ENCODE results near the gene SENP3. TPM values are rescaled to one million over a fixed set of nuclear protein-coding genes. Genes with fewer than 3 reads are reported as not detected.

Gene SENP3
- polyA plus RNA-seq, 2 of the 4 experiments (the other 2 are of a cell fraction): 114 to 150 TPM

DNA sequence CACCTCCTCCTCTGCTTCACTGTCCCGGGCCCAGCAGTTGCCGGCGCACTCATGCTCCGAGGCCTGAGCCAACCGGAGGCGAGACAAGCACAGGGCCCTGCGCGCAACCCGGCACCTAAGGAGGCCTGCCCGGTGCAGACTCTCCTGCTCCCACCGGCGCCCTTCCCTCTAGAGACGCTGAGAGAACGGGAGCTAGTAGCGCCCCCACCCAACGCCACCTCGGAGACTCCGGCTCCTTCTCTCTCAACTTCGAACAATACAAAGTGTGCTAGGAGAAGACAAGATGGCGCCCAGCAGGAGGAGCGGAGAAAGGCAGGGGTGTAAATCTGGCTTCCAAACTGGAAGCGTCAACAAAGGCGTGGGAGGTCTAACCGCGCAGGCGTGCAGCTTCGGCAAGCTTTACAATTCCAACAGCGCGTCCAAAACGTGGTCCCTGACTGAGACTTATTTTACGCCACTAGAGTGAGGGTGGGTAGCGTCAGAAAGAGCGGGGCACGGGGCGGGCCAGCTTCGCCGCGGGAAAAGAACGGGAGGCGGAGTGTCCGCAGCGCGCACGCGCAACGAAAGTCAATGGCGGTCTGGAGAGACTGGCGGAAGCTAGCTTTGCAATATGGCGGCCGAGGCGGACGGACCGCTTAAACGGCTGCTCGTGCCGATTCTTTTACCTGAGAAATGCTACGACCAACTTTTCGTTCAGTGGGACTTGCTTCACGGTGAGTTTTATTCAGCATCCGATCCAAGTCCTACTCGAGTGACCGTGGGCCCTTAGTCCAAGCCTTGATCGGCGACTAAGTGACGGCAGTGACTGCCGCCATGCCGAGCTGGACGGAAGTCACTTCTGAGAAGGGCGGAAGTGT lies 21.8 kb downstream of the SENP3 start, which contains the start of gene MPDU1:
TSS of gene MPDU1 (plus strand) at position 600 of the 857 bp plus-strand sequence. CDS start at position 611, 11 bp downstream.
- WGBS (ENCODE audit: missing lambda C conversion rate): 11% methylated on average over 59 of the region's 69 CpGs
- POLR2A ChIA-PET: interaction anchor here (0.6 to 5.0 kb wide), 21 partner anchors 10 to 274 kb away, joined by 3 to 97 read pairs (median 5); partner anchors contain the start of genes DNAH2, FXR2, NAA38 and SAT2
- peak; percentile 89 to 97 for DNase-seq (ENCODE audit: low read depth in 1 of 2, low spot score in 1 of 2)
- ATAC-seq: peak; percentile 35 to 68
- CTCF ChIA-PET: interaction anchor here (0.9 to 12.1 kb wide), 12 partner anchors 8 to 267 kb away, joined by 3 to 184 read pairs (median 5); partner anchors contain the start of genes FXR2, SAT2, SENP3 and TMEM95
- Histone ChIP-seq H3K27ac (peak within 1 kb of the TSS; percentile 91 to 96), H3K9me3 (no peaks in the 10 kb centered on the region), H3K4me1 (peaks cover 50% of the 10 kb centered on the region), H3K4me2 (peak within 1 kb of the TSS; percentile 84), H3K4me3 (peak within 1 kb of the TSS; percentile 66)
- peak; percentile 67 for FAIRE-seq
- TF ChIP-seq CBX8 (IDR thresholded peaks at IDR 0.05) (no peak), CHD4 (IDR thresholded peaks at IDR 0.05; ENCODE audit: borderline replicate concordance) (no peak), HOXA7 (CRISPR knock-in tag; IDR thresholded peaks at IDR 0.05) (no peak; the same call in none of the 2 replicates), POLR2A (IDR thresholded peaks at IDR 0.05; ENCODE audit: low read length) (peak; percentile 74), HDAC2 (IDR thresholded peaks at IDR 0.05) (peak; percentile 79; the same call in 1 of the 2 replicates), PHF8 (IDR thresholded peaks at IDR 0.05; ENCODE audit: borderline replicate concordance, low read depth) (peak; percentile 99), FOSL2 (IDR thresholded peaks at IDR 0.05) (no peak), FOSL2 (CRISPR knock-in tag; IDR thresholded peaks at IDR 0.05) (no peak), CEBPB (IDR thresholded peaks at IDR 0.05) (no peak; a peak in 1 of 4 replicates), EHMT2 (IDR thresholded peaks at IDR 0.05; ENCODE audit: low read depth) (0 out of 2 replicates have a peak, but pooled peaks have one; percentile 48), FOSB (CRISPR knock-in tag; IDR thresholded peaks at IDR 0.05) (0 out of 2 replicates have a peak, but pooled peaks have one; percentile 78), EHF (CRISPR knock-in tag; IDR thresholded peaks at IDR 0.05) (peak; percentile 97), RFX5 (IDR thresholded peaks at IDR 0.05) (no peak), SREBF2 (IDR thresholded peaks at IDR 0.05) (no peak; the same call in 1 of the 2 replicates), MYC (IDR thresholded peaks at IDR 0.05; ENCODE audit: borderline replicate concordance, low read length) (peak; percentile 85), RCOR1 (IDR thresholded peaks at IDR 0.05; ENCODE audit: low read depth, low read length) (no peak), HOXB13 (CRISPR knock-in tag; IDR thresholded peaks at IDR 0.05; ENCODE audit: low read depth) (peak; percentile 99), HEYL (CRISPR knock-in tag; IDR thresholded peaks at IDR 0.05) (peak; percentile 75; the same call in 1 of the 2 replicates), NFE2L2 (conservative IDR thresholded peaks at IDR 0.05; ENCODE audit: low read length) (no peak), MAZ (IDR thresholded peaks at IDR 0.05; ENCODE audit: borderline replicate concordance, low read depth, low read length) (no peak), CBX2 (IDR thresholded peaks at IDR 0.05; ENCODE audit: borderline replicate concordance, low read depth) (no peak), HOXB5 (CRISPR knock-in tag; IDR thresholded peaks at IDR 0.05) (peak; percentile 95), SMC3 (IDR thresholded peaks at IDR 0.05) (no peak), ZC3H11A (IDR thresholded peaks at IDR 0.05) (no peak), NPAS2 (CRISPR knock-in tag; IDR thresholded peaks at IDR 0.05; ENCODE audit: borderline replicate concordance) (peak; percentile 79), JUN (IDR thresholded peaks at IDR 0.05) (peak; percentile 95 to 97), RAD21 (conservative IDR thresholded peaks at IDR 0.05 in 1 of 2, IDR thresholded peaks at IDR 0.05 in 1 of 2) (no peak), CHD2 (IDR thresholded peaks at IDR 0.05; ENCODE audit: low read length, partially characterized antibody) (no peak)
- TF ChIP-seq, protein P1, sequence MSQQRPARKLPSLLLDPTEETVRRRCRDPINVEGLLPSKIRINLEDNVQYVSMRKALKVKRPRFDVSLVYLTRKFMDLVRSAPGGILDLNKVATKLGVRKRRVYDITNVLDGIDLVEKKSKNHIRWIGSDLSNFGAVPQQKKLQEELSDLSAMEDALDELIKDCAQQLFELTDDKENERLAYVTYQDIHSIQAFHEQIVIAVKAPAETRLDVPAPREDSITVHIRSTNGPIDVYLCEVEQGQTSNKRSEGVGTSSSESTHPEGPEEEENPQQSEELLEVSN (IDR thresholded peaks at IDR 0.05; ENCODE audit: borderline replicate concordance, low read depth): peak; percentile 99
- TF ChIP-seq, protein P2, sequence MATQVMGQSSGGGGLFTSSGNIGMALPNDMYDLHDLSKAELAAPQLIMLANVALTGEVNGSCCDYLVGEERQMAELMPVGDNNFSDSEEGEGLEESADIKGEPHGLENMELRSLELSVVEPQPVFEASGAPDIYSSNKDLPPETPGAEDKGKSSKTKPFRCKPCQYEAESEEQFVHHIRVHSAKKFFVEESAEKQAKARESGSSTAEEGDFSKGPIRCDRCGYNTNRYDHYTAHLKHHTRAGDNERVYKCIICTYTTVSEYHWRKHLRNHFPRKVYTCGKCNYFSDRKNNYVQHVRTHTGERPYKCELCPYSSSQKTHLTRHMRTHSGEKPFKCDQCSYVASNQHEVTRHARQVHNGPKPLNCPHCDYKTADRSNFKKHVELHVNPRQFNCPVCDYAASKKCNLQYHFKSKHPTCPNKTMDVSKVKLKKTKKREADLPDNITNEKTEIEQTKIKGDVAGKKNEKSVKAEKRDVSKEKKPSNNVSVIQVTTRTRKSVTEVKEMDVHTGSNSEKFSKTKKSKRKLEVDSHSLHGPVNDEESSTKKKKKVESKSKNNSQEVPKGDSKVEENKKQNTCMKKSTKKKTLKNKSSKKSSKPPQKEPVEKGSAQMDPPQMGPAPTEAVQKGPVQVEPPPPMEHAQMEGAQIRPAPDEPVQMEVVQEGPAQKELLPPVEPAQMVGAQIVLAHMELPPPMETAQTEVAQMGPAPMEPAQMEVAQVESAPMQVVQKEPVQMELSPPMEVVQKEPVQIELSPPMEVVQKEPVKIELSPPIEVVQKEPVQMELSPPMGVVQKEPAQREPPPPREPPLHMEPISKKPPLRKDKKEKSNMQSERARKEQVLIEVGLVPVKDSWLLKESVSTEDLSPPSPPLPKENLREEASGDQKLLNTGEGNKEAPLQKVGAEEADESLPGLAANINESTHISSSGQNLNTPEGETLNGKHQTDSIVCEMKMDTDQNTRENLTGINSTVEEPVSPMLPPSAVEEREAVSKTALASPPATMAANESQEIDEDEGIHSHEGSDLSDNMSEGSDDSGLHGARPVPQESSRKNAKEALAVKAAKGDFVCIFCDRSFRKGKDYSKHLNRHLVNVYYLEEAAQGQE (IDR thresholded peaks at IDR 0.05): no peak; the same call in 1 of the 2 replicates
- TF ChIP-seq, protein P3, sequence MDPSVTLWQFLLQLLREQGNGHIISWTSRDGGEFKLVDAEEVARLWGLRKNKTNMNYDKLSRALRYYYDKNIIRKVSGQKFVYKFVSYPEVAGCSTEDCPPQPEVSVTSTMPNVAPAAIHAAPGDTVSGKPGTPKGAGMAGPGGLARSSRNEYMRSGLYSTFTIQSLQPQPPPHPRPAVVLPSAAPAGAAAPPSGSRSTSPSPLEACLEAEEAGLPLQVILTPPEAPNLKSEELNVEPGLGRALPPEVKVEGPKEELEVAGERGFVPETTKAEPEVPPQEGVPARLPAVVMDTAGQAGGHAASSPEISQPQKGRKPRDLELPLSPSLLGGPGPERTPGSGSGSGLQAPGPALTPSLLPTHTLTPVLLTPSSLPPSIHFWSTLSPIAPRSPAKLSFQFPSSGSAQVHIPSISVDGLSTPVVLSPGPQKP (IDR thresholded peaks at IDR 0.05; ENCODE audit: low read depth, low read length): no peak
- TF ChIP-seq, protein P4, sequence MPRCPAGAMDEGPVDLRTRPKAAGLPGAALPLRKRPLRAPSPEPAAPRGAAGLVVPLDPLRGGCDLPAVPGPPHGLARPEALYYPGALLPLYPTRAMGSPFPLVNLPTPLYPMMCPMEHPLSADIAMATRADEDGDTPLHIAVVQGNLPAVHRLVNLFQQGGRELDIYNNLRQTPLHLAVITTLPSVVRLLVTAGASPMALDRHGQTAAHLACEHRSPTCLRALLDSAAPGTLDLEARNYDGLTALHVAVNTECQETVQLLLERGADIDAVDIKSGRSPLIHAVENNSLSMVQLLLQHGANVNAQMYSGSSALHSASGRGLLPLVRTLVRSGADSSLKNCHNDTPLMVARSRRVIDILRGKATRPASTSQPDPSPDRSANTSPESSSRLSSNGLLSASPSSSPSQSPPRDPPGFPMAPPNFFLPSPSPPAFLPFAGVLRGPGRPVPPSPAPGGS (IDR thresholded peaks at IDR 0.05): peak; percentile 80

All from A549 (cell line).